Parathyroid adenoma (tissue), 2 donors: ENCODE measurements around the gene APH1A.

ENCODE experiments used
- H2AFZ ChIP-seq: fragments of 300-600 bp; sonication (generic); one replicate; pipeline ENCODE4 v1.7.0; 2017; ENCODE audit warnings: antibody characterized with exemption, mild to moderate bottlenecking
- H3K27ac ChIP-seq: fragments of 300-600 bp; sonication (generic); one replicate; pipeline ENCODE4 v1.7.0; 2017
- H3K27me3 ChIP-seq: fragments of 300-600 bp; sonication (generic); one replicate; pipeline ENCODE4 v1.7.0; 2017; ENCODE audit warnings: low read length; ENCODE audit not compliant: control insufficient read depth, insufficient read depth
- H3K36me3 ChIP-seq: fragments of 300-600 bp; sonication (generic); one replicate; pipeline ENCODE4 v1.7.0; 2017; ENCODE audit warnings: low read length; ENCODE audit not compliant: control insufficient read depth, insufficient read depth
- H3K4me1 ChIP-seq: fragments of 300-600 bp; sonication (generic); one replicate; pipeline ENCODE4 v1.7.0; 2017; ENCODE audit warnings: control low read depth
- H3K4me2 ChIP-seq: fragments of 300-600 bp; sonication (generic); one replicate; pipeline ENCODE4 v1.7.0; 2017; ENCODE audit warnings: low read length
- H3K4me3 ChIP-seq: fragments of 300-600 bp; sonication (generic); one replicate; pipeline ENCODE4 v1.7.0; 2017; ENCODE audit warnings: low read depth, low read length
- H3K79me2 ChIP-seq: fragments of 300-600 bp; sonication (generic); one replicate; pipeline ENCODE4 v1.7.0; 2017; ENCODE audit warnings: control low read depth
- H3K9ac ChIP-seq: fragments of 300-600 bp; sonication (generic); one replicate; pipeline ENCODE4 v1.7.0; 2017; ENCODE audit warnings: mild to moderate bottlenecking
- H3K9me3 ChIP-seq: fragments of 300-600 bp; sonication (generic); one replicate; pipeline ENCODE4 v1.7.0; 2017; ENCODE audit warnings: low read length; ENCODE audit not compliant: control insufficient read depth
- TF ChIP-seq, protein P1 (sequence below): fragments of 300-600 bp; sonication (generic); IDR thresholded peaks from one replicate; pipeline ENCODE4 v1.7.0; 2017; ENCODE audit warnings: antibody characterized with exemption, mild to moderate bottlenecking
- donor health status: primary hyperparathyroidism.

Gene APH1A

DNA sequence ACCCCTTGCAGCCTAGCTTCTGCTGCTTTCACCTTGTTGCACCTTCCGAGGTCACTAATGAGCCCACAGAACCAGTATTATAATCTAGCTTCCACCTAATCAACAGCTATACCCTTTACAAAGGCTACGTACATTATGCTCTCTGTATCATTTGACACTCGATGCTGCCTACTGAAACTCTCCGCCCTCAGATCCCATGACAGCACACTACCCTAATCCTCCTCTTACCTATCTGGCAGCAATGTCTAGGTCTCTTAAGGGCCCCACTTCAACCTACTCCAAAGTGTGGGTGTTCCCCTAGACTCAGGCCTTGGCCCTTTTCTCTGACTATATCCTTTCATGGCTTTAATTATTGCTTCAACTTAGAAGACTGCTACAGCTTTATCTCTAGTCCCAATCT, 20.0 kb upstream of the APH1A start:
- Histone ChIP-seq H3K4me1 (no peaks in the 10 kb centered on the region), H2AFZ (no peak overlapping the region), H3K27ac (no peak overlapping the region), H3K27me3 (no peaks in the 10 kb centered on the region), H3K9me3 (no peaks in the 10 kb centered on the region), H3K36me3 (peaks cover 3% of the 10 kb centered on the region), H3K79me2 (no peaks in the 10 kb centered on the region), H3K9ac (no peak overlapping the region), H3K4me2 (no peak overlapping the region), H3K4me3 (no peak overlapping the region)
- TF ChIP-seq, protein P1, sequence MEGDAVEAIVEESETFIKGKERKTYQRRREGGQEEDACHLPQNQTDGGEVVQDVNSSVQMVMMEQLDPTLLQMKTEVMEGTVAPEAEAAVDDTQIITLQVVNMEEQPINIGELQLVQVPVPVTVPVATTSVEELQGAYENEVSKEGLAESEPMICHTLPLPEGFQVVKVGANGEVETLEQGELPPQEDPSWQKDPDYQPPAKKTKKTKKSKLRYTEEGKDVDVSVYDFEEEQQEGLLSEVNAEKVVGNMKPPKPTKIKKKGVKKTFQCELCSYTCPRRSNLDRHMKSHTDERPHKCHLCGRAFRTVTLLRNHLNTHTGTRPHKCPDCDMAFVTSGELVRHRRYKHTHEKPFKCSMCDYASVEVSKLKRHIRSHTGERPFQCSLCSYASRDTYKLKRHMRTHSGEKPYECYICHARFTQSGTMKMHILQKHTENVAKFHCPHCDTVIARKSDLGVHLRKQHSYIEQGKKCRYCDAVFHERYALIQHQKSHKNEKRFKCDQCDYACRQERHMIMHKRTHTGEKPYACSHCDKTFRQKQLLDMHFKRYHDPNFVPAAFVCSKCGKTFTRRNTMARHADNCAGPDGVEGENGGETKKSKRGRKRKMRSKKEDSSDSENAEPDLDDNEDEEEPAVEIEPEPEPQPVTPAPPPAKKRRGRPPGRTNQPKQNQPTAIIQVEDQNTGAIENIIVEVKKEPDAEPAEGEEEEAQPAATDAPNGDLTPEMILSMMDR, result no peak

DNA sequence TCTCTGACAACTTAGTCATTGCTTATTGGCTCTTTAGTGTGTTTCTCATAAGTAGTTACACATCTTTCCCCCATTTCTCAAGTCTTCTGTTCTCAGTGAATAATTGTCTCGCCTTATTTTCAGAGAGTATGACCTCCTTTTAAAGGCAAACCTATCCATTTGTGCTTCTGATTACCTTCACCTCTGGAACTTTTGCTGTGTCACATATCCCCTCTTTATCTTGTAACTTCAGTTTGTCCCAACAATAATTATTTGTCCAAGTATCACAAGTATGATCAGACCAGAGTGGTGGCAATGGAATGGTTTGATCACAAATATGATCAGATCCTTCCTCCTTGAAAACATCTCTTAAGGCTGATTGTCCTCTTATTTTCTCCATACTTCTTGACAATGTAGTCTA, 19.6 kb upstream of the APH1A start:
- peaks cover 3% of the 10 kb centered on the region for H3K36me3 ChIP-seq

DNA sequence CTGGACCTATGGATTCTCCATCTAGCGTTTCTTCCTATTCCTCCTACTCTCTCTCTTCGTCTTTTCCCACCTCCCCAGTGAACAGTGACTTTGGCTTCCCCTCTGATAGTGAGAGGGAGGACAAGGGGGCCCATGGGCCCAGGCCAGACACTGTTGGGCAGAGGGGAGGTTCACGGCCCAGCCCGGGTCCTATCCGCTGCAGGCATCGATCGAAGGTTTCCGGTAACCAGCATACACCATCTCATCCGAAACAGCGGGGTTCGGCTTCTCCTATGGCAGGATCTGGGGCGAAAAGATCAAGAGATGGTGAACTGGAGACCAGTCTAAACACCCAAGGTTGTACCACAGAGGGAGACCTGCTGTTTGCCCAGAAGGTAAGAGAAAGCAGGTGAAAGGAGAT, 14.4 kb upstream of the APH1A start:
- peak overlapping the region; percentile 99 for H3K4me2 ChIP-seq
- H3K9ac ChIP-seq, result no peak overlapping the region
- H2AFZ ChIP-seq, result no peak overlapping the region
- no peaks in the 10 kb centered on the region for H3K79me2 ChIP-seq
- H3K9me3 ChIP-seq, result no peaks in the 10 kb centered on the region
- no peaks in the 10 kb centered on the region for H3K4me1 ChIP-seq
- peak overlapping the region; percentile 97 for H3K4me3 ChIP-seq
- no peak overlapping the region for H3K27ac ChIP-seq
- H3K27me3 ChIP-seq, result no peaks in the 10 kb centered on the region
- TF ChIP-seq, protein P1, result no peak
- H3K36me3 ChIP-seq, result no peaks in the 10 kb centered on the region

More for the DNA sequence above, 19.6 kb upstream of the APH1A start:
- Histone ChIP-seq H3K4me3 (no peak overlapping the region), H3K4me2 (no peak overlapping the region), H3K9ac (no peak overlapping the region), H3K4me1 (no peaks in the 10 kb centered on the region), H3K27ac (no peak overlapping the region), H3K27me3 (no peaks in the 10 kb centered on the region), H3K79me2 (no peaks in the 10 kb centered on the region), H2AFZ (no peak overlapping the region), H3K9me3 (no peaks in the 10 kb centered on the region)
- TF ChIP-seq, protein P1, result no peak

DNA sequence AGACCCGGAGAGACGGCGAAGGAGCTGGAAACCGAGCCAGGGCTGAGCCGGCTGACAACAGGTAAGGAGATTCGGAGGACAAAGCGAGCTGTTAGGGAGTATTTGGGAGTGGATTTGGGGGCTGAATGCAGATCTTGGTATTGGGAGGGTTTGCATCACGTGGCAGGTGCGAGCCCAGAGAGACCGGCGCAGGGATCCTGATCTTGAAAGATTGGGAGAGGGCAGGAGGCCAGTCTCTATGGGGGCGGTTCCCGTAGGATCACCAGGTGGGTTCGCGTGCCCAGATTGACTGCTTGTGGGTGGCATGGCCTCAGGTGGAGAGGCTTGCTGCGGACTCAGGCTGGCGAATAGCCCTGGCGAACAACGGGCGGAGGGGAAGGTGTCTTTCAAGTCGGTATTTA, 13.7 kb upstream of the APH1A start:
- no peaks in the 10 kb centered on the region for H3K9me3 ChIP-seq
- H3K4me2 ChIP-seq, result peak overlapping the region; percentile 99
- H3K79me2 ChIP-seq, result no peaks in the 10 kb centered on the region
- H3K36me3 ChIP-seq, result no peaks in the 10 kb centered on the region
- no peak overlapping the region for H3K9ac ChIP-seq
- peak overlapping the region; percentile 93 for H3K27ac ChIP-seq
- H3K4me1 ChIP-seq, result no peaks in the 10 kb centered on the region
- TF ChIP-seq, protein P1, result no peak
- H2AFZ ChIP-seq, result peak overlapping the region; percentile 72
- H3K27me3 ChIP-seq, result no peaks in the 10 kb centered on the region
- H3K4me3 ChIP-seq, result peak overlapping the region; percentile 97

DNA sequence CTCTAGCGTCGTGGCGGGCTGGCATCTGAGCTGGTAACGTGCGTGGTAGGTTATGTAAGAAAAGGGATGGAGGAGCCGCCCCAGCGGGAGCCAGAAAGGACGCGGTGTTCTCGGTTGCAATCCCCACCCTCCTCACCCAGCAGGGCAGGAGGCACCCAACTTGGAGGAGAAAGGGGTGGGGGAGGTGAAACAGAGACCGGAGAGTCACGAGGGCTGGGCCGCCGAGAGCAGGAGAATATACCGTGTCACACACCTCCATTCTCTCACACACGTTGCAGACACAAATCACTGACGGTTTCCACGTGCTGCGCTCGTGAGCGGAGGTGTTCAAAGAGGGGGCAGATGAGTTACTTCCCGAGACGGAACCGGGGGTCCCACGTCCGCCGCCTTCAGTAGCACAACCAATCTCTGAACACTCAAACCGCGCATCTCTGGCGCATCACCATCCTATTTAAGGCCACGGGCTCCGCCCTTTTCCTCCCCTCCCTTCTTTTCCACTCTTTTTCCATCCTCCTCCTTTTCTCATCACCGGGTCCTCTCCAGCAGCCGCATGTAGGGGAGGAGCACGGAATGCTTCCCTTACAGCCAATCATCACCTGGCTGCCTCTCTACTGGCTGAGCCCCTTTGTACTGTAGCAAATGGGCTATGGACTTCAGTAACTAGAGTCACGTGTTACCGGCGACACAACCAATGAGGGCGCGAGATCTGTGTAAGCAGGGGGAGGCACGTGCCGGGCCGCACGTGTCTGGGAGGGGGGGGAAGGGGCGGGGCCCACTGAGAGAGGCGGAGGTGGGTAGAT, 13.1 kb upstream of the APH1A start, which contains the start of gene CIART:
Gene CIART, plus strand, starts transcription at position 797 of the 800 bp plus-strand sequence. CDS start 714 bp downstream, outside the sequence.
- no peak within 1 kb of the TSS for H3K9ac ChIP-seq
- H3K36me3 ChIP-seq, result no peaks in the 10 kb centered on the region
- H3K27ac ChIP-seq, result peak within 1 kb of the TSS; percentile 93
- no peaks in the 10 kb centered on the region for H3K4me1 ChIP-seq
- TF ChIP-seq, protein P1, result no peak
- peak within 1 kb of the TSS; percentile 91 for H2AFZ ChIP-seq
- H3K4me2 ChIP-seq, result peak within 1 kb of the TSS; percentile 99
- no peaks in the 10 kb centered on the region for H3K9me3 ChIP-seq
- H3K4me3 ChIP-seq, result peak within 1 kb of the TSS; percentile 97
- H3K79me2 ChIP-seq, result no peaks in the 10 kb centered on the region
- no peaks in the 10 kb centered on the region for H3K27me3 ChIP-seq
